Measurements from ENCODE around the gene NPAS4.
"Not testable (repeated sequence)": the region's sequence is repeated elsewhere in the genome, so short reads cannot be mapped to it uniquely, and the experiment has no call there.

NPAS4 gene

DNA sequence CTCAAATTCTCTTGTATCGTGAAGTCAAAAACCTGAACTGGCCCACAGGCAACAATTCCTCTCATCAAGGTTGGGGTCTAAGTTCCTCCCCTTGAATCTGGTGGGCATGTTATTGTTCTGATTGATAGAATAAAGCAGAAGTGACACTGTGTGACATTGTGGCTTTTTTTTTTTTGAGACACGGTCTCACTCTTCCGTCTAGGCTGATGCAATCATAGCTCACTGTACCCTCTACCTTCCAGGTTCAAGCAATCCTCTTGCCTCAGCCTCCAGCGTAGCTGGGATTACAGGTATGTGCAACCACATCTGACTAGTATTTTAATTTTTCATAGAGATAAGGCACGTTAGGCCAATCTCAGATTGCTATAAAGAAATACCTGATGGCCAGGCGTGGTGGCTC, 37.0 kb downstream of the NPAS4 start:
- no peak for DNase-seq (ENCODE audit: low spot score)

- DNase-seq (ENCODE audit: low spot score): no peak
Observed at GRCh38 chr11:66459138-66459778, 38.4 kb downstream of the NPAS4 start.

- DNase-seq (ENCODE audit: low spot score): no peak
Observed at GRCh38 chr11:66462010-66462409, 41.2 kb downstream of the NPAS4 start.

- no peak for DNase-seq (ENCODE audit: low spot score)
Observed at GRCh38 chr11:66462911-66463310, 42.1 kb downstream of the NPAS4 start.

- DNase-seq (ENCODE audit: low spot score): not testable (repeated sequence)
Observed at GRCh38 chr11:66464116-66464515, 43.3 kb downstream of the NPAS4 start.

- no peak for DNase-seq (ENCODE audit: low spot score)
Observed at GRCh38 chr11:66464916-66465315, 44.1 kb downstream of the NPAS4 start.

DNA sequence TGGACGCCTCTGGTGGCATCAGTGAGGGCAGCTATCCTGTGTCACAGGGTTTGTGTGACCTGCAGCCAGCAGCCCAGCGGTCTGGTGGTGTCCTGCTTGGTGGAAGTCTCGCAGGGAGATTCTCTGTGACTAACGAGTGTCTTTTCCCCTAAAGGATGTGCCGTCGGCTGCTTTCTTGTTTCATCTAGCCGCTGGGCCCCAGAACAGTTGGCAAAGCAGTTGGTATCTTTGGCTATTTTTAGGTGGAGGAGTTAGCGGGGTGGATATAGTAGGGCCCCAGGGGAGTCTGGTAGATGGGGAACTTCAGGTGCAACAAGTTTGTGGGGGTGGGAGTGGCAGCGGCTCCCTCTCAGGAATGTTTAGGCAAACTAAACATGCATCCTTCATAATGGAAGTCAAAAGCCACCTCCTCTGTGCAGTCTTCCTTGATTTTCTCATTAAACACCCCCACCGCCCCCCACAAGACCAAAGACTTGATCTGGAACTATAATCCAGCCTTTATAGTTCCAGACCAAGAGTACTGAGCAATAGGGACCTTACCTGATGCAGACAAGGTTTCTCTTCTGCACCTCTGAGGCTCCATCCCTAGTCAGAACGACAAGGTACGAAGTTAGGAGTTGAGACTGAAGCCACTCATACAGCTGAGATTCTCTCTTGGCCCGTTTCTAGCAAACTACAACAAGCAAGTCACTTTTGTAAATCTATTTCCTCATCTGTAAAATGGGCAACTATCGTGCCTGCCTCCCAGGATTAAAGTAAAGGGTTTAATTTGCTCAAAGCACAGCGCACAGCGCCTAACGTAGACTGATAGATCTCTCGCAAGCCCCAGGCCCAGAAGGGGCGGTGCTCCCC, 44.8 kb downstream of the NPAS4 start:
- no peak for DNase-seq (ENCODE audit: low spot score)

DNA sequence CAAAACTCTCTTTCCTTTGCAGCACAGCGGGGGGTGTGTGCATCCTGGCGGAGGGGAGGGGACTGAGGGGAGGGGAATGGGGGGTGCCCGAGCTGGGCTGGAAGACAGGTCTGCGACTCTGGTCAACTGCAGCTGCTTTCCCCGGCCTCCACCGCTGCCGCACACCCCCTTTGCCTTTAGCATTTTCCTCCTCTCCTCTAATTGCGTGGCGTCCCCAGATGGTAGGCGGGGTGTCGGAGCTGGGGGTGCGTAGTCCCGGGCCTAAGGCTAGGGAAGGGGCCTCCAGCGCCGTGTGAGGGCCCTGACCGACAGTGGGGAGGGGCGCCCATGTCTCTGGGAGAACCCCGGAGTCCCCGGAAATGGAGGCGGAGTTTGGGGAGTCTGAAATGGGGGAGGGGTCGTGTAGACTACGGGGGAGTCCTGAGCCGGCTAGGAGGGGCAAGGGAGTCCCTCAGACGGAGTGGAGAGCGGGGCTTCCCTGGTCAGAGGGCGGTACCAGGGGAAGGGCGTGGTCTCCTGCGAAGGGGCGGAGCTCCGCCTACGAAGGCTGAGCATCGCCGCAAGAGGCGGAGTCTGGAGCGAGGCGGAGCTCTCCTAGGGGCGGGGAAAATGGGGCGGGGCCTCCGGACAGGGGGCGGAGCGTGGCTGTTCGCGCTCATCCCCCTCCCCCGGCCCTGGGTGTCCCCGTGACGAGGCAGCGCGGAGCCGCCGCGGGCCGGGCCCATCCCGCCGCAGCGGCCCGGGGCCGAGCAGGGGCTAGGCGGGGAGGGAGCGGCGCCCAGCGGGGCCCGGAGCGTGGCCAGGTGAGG, 45.6 kb downstream of the NPAS4 start, which contains the start of gene PELI3:
Gene PELI3 (plus strand): TSS at position 681 of the 809 bp plus-strand sequence. CDS start 1,224 bp downstream, outside the sequence.
- peak; percentile 89 for DNase-seq (ENCODE audit: low spot score)

DNA sequence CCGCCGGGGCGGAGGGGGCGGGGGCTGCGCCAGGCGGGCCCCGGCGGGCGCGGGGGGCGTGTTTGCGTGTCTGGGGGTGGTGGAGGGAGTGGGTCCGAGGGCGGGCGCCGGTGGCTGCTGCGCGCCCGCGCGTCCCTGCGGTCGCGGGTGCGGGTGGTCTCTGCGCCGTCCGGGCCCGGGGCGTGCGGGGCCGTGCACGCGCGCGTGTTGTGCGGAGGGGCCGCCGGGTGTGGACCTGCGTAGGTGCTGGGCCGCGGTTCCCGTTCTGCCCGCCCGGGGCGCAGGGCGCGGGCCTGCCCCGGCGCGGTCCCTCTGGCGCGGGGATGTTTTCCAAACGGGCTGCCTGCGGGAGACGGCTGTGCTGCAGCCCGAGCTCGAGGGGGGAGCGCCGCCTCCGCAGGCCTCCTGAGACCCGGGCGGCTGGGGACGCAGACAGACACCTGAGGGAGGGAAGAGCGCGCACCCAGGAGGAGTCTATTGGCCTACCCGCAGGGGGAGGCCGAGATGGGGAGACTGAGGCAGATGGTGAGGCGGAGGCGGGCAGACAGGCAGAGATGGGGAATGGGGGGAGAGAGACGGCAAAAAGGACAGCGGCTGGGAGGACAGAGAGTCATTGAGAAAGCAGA, 46.3 kb downstream of the NPAS4 start:
- peak; percentile 25 for DNase-seq (ENCODE audit: low spot score)

DNA sequence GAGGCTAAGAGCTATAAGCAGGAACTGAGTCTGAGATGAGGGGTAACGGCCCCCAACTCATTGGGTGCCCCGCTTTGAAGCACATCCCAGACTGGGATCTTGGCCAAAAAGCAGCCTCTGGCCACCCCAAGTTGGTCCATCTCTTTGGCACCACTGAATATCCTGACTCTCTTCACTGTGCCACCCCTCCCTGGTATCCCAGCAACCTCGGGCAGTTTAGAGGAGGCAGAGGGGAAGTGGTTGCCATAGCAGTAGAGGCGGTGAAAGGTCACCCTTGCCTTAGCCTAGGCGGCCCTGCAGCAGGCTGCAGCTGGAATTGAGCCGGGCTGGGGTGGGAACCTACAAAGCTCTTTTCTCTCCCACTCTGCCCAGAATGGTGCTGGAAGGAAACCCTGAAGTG, 46.9 kb downstream of the NPAS4 start:
- DNase-seq (ENCODE audit: low spot score): no peak

DNA sequence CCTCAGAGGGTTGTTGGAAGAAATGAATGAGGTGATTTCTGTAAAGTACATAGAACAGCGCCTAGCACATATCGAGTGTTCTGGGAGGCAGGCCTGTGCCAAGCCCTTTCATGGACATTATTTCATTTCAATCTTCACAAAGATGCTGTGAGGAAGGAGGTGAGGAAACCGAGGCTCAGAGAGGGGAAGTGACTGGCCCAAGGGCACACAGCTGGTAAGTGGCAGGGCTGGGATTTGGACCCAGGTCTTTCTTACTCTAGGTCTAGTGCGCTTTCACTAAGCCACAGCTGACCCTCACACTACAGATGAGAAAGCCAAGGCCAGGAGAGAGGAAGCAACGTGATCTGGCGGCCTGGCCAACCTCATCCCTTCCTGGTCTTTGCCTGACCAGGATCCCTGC, 47.9 kb downstream of the NPAS4 start:
- DNase-seq (ENCODE audit: low spot score): no peak

DNA sequence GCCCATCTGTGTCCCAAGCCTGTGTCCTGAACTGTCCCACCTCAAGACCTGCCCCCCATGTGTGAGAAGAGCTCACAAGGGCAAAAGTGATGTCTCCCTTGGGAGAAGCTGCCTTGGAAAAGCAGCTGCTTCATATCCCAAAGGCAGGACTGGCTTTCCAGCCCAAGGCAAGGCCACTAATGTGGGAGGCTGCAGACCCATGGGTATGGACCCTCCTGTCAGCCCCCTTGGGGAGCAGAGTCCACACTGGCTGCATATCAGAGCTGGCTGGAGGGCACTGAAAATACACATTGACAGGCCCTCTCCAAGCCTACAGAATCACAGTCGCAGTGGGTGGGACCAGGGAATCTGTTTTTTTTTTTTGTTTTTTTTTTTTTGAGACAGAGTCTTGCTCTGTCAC, 48.6 kb downstream of the NPAS4 start:
- no peak for DNase-seq (ENCODE audit: low spot score)

- DNase-seq (ENCODE audit: low spot score): no peak
Observed at GRCh38 chr11:66470015-66470414, 49.2 kb downstream of the NPAS4 start.

DNA sequence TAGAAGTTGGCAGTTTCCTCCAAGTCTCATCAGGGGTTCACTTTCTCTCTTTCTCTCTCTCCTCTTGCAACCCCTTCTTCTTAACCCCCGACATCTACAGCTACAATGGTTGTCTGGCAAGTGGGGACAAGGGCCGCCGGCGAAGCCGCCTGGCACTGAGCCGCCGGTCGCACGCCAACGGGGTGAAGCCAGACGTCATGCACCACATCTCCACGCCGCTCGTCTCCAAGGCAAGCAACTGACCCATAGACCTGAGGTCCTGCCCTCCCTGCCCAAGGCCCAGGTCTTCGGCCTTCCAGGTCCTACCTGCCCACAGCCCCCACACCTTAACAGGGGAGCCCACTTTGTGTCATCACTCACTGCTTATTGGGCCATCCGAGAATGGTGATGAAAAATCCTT, 50.3 kb downstream of the NPAS4 start:
- DNase-seq (ENCODE audit: low spot score): no peak

GRCh38 chr11:66472054-66472453, 51.2 kb downstream of the NPAS4 start:
- DNase-seq (ENCODE audit: low spot score): no peak

- DNase-seq (ENCODE audit: low spot score): no peak
Observed at GRCh38 chr11:66473167-66473566, 52.3 kb downstream of the NPAS4 start.

- DNase-seq (ENCODE audit: low spot score): no peak
Observed at GRCh38 chr11:66473608-66474515, 53.0 kb downstream of the NPAS4 start.

DNA sequence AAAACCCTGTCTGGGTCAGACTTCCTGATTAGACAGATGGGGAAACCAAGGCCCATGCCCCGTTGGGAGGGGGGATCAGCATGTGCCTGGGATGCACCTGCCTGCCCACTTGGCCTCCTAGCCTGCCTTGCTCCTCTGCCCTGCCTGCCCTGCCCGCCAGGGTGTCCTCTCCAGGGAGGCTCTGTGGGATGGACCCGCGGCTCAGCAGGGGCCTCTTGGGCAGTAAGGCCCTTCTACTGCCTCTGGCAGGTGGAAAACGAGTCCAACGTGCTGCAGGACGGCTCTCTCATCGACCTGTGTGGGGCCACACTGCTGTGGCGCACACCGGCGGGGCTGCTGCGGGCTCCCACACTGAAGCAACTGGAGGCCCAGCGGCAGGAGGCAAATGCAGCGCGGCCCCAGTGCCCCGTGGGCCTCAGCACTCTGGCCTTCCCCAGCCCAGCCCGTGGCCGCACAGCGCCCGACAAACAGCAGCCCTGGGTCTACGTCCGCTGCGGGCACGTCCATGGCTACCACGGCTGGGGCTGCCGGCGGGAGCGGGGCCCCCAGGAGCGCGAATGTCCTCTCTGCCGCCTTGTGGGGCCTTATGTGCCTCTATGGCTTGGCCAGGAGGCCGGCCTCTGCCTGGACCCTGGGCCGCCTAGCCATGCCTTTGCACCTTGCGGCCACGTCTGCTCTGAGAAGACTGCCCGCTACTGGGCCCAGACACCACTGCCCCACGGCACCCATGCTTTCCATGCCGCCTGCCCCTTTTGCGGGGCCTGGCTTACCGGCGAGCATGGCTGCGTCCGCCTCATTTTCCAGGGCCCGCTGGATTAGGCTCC, 54.7 kb downstream of the NPAS4 start:
- DNase-seq (ENCODE audit: low spot score): no peak

All from kidney tubule cell (primary cell).